Adrenal gland (tissue), 5 donors: ENCODE data around the gene HERC6.

ENCODE experiments used
- POLR2A ChIP-seq, 2 donors: fragments of 450-650 bp; IDR thresholded peaks; one replicate each; pipeline ENCODE4 v1.6.1; 2017; ENCODE audit warnings: antibody characterized with exemption in 2 of 2, mild to moderate bottlenecking in 2 of 2, moderate library complexity in 1 of 2
- TF ChIP-seq, protein P1 (sequence below), 6 experiments: fragments of 450-650 bp in 4 of 6; fragments of 200-600 bp in 2 of 6; sonication (generic) in 1 of 6; IDR thresholded peaks; 1 replicate in 5 of 6; 2 replicates in 1 of 6; pipeline versions ENCODE4 v1.5.1 to v1.8.0; 2016 to 2021; ENCODE audit warnings: antibody characterized with exemption in 6 of 6, mild to moderate bottlenecking in 2 of 6, moderate library complexity in 1 of 6
- donor health status: DM: no; HTN: no; CAD: no.

GRCh38 chr4:88418411-88418810 lies 39.8 kb downstream of the HERC6 start:
- TF ChIP-seq, protein P1, sequence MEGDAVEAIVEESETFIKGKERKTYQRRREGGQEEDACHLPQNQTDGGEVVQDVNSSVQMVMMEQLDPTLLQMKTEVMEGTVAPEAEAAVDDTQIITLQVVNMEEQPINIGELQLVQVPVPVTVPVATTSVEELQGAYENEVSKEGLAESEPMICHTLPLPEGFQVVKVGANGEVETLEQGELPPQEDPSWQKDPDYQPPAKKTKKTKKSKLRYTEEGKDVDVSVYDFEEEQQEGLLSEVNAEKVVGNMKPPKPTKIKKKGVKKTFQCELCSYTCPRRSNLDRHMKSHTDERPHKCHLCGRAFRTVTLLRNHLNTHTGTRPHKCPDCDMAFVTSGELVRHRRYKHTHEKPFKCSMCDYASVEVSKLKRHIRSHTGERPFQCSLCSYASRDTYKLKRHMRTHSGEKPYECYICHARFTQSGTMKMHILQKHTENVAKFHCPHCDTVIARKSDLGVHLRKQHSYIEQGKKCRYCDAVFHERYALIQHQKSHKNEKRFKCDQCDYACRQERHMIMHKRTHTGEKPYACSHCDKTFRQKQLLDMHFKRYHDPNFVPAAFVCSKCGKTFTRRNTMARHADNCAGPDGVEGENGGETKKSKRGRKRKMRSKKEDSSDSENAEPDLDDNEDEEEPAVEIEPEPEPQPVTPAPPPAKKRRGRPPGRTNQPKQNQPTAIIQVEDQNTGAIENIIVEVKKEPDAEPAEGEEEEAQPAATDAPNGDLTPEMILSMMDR (IDR thresholded peaks at IDR 0.05), result no peak
- TF ChIP-seq POLR2A (IDR thresholded peaks at IDR 0.05), result no peak
